Natural killer cell (primary cell): Measurements from ENCODE around the gene CHTOP. TPM values are rescaled to one million over a fixed set of nuclear protein-coding genes. Genes with fewer than 3 reads are reported as not detected.
A peak's percentile ranks its signal among the peaks of the same experiment; 100 is the strongest.

Experiments
- ATAC-seq, 3 donors: fragments of 150-1000 bp in 2 of 3; fragments of 200-7000 bp in 1 of 3; cut with Tn5 transposase; 1 replicate in 1 of 3; 2 replicates in 2 of 3; pipeline ENCODE4 v1.10.0; 2021; ENCODE audit warnings: mild to moderate bottlenecking in 2 of 3, moderate library complexity in 2 of 3
- DNase-seq, 2 donors: peaks; one replicate each; pipeline versions ENCODE4 v3.0.0 to v3.0.0-alpha.2; 2013 to 2021; ENCODE audit warnings: mixed read lengths in 1 of 2
- H3K27ac ChIP-seq: one replicate; pipeline ENCODE4 v1.5.1; 2013; ENCODE audit warnings: mild to moderate bottlenecking, low read length
- H3K27me3 ChIP-seq: one replicate; pipeline ENCODE4 v1.6.1; 2013; ENCODE audit warnings: low read length; ENCODE audit not compliant: control insufficient read depth, insufficient read depth
- H3K36me3 ChIP-seq: one replicate; pipeline ENCODE4 v1.6.1; 2013; ENCODE audit warnings: low read length; ENCODE audit not compliant: control insufficient read depth, insufficient read depth
- H3K4me1 ChIP-seq: one replicate; pipeline ENCODE4 v1.6.1; 2013; ENCODE audit warnings: low read length; ENCODE audit not compliant: control insufficient read depth, insufficient read depth
- H3K4me3 ChIP-seq: one replicate; pipeline ENCODE4 v1.5.1; 2013; ENCODE audit warnings: low read length
- H3K9me3 ChIP-seq: one replicate; pipeline ENCODE4 v1.6.1; 2013; ENCODE audit warnings: low read length; ENCODE audit not compliant: control insufficient read depth, insufficient read depth
- H3K27ac Mint-ChIP-seq, 2 donors: one replicate each; pipeline ENCODE4 v1.8.0; 2022; ENCODE audit warnings: mild to moderate bottlenecking in 2 of 2, mixed read lengths in 2 of 2, moderate library complexity in 1 of 2
- H3K27me3 Mint-ChIP-seq, 2 donors: one replicate each; pipeline ENCODE4 v1.8.0; 2022; ENCODE audit warnings: low read depth in 2 of 2, mixed read lengths in 2 of 2
- H3K36me3 Mint-ChIP-seq: one replicate; pipeline ENCODE4 v1.8.0; 2022; ENCODE audit warnings: mixed read lengths
- H3K4me1 Mint-ChIP-seq, 2 donors: one replicate each; pipeline ENCODE4 v1.8.0; 2022; ENCODE audit warnings: mixed read lengths in 2 of 2
- H3K4me3 Mint-ChIP-seq: one replicate; pipeline ENCODE4 v1.8.0; 2022; ENCODE audit warnings: mild to moderate bottlenecking, moderate library complexity, mixed read lengths
- H3K9me3 Mint-ChIP-seq, 2 donors: one replicate each; pipeline ENCODE4 v1.8.0; 2022; ENCODE audit warnings: mixed read lengths in 2 of 2
- WGBS: methylation state at CpG from one replicate; pipeline ENCODE4 v1.1.7; 2013; ENCODE audit warnings: missing lambda C conversion rate; ENCODE audit not compliant: insufficient coverage; 5-methylcytosine and 5-hydroxymethylcytosine counted together
- intact Hi-C: fragments of 100-400 bp; cut with micrococcal nuclease; formaldehyde crosslinking; loops from one replicate; pipeline ENCODE4 v1.14.2; 2022
- total RNA-seq, 4 donors: library from RNA; stranded (reverse); fragments of 120-200 nt in 1 of 4; gene quantifications; one replicate each; pipeline versions ENCODE4 v1.2.3 to v1.2.4, GENCODE V29; 2013 to 2022
- TF ChIP-seq, protein P1 (sequence below): fragments of 200-600 bp; IDR thresholded peaks from one replicate; pipeline ENCODE4 v1.8.0; 2022; ENCODE audit warnings: antibody characterized with exemption

Gene CHTOP
- total RNA-seq, 3 donors from 2014 or later (not counting 1 experiment from before 2014, with no cell fraction given) = 94.7 to 110 (median 106) TPM

DNA sequence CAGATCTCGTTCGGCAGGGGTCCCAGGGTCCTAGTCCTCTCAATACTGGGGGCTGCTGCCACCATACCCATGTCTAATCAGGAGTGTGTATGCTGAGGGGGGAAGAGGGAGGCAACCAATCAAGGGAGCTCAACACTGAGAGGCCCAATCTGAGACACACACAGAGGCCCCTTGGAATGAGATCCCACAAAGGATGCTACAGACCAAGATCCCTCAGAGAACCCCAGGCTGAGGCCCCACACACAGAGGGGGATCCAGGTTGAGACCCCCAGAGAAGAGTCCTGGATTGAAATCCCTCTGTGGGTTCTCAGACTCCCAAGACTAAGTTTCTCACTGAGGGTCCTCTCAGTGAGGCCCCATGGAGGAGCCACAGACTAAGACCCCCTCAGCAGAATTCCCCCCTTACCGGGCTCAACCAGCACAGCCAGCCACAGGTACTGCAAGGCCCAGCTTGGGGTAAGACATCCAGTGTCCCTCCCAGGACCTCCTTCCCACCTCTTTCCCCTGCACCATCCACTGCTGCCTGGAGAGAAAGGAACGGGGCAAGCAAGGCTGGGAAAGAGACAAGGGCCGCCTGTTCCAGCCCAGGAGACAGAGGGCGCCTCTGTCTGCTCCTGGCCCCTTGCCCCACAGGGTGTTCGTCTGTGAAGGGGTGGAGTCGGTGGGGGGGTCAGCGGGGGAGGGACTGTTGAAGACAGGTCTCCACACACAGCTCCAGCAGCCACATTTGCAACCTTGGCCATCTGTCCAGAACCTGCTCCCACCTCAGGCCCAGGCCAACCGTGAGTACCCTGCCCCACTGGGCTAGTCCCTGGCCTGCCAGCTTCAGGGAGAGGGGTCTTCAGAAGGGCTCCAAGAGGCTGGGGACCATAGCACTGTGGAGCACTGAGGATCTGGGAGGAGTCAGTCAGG lies 5.9 kb upstream of the CHTOP start, which contains the start of gene S100A1:
Gene S100A1 (plus strand): TSS at position 720 of the 912 bp plus-strand sequence. CDS start 2,088 bp downstream, outside the sequence.
- H3K36me3 Mint-ChIP-seq = no peaks in the 10 kb centered on the region
- H3K27me3 Mint-ChIP-seq = peaks cover 6 to 8% of the 10 kb centered on the region in 2 donors
- intact Hi-C loops = no loop called here
- peaks cover 13 to 15% of the 10 kb centered on the region in 2 donors for H3K4me1 Mint-ChIP-seq
- Histone ChIP-seq H3K36me3 (no peaks in the 10 kb centered on the region), H3K27ac (peak within 1 kb of the TSS; percentile 12), H3K27me3 (no peaks in the 10 kb centered on the region), H3K9me3 (no peaks in the 10 kb centered on the region), H3K4me1 (peaks cover 20% of the 10 kb centered on the region), H3K4me3 (peak within 1 kb of the TSS; percentile 1)
- peak within 1 kb of the TSS in 1 of 2 donors; percentile 58 for H3K27ac Mint-ChIP-seq
- 83% methylated on average over 8 of the region's 10 CpGs for WGBS
- ATAC-seq (no peak), DNase-seq (no peak)
- TF ChIP-seq, protein P1, sequence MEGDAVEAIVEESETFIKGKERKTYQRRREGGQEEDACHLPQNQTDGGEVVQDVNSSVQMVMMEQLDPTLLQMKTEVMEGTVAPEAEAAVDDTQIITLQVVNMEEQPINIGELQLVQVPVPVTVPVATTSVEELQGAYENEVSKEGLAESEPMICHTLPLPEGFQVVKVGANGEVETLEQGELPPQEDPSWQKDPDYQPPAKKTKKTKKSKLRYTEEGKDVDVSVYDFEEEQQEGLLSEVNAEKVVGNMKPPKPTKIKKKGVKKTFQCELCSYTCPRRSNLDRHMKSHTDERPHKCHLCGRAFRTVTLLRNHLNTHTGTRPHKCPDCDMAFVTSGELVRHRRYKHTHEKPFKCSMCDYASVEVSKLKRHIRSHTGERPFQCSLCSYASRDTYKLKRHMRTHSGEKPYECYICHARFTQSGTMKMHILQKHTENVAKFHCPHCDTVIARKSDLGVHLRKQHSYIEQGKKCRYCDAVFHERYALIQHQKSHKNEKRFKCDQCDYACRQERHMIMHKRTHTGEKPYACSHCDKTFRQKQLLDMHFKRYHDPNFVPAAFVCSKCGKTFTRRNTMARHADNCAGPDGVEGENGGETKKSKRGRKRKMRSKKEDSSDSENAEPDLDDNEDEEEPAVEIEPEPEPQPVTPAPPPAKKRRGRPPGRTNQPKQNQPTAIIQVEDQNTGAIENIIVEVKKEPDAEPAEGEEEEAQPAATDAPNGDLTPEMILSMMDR = no peak
- no peaks in the 10 kb centered on the region for H3K9me3 Mint-ChIP-seq
- peak within 1 kb of the TSS; percentile 74 for H3K4me3 Mint-ChIP-seq

DNA sequence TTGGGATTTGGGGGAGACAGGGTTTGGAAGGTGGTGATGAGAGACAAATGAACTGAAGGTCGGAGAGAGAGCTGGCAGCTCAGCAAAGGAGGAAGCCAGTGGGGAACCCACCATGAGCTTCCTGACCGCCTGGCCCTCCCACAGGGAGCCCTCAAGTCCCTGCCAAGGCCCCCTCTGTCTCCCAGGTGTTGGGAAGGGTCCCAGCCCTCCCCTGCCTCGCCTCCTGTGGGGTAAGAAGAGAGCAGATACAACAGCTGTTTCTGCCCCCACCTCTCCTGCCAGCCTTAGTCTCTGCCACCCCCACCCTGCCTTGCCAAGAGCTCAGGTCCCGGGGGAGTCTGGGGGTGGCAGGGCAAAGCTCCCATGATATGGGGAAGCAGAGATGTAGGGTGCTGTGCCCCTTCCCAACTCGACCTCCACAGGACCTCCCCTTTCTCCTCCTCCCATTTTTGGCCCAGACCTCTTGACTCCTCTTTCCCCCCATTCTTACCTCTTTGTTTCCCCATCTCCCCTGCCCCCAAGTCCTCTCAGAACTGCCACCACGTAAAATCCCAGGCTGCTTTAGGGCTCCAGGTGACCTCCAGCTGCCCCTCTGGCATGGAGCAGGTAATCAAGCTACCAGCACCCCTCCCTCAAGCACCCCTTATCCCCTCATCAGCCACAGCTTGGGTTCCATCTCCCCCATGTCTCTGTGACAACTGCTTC lies 5.1 kb upstream of the CHTOP start:
- DNase-seq (no peak), ATAC-seq (no peak)
- Histone ChIP-seq H3K9me3 (no peaks in the 10 kb centered on the region), H3K27me3 (no peaks in the 10 kb centered on the region), H3K4me3 (no peak overlapping the region), H3K4me1 (peaks cover 27% of the 10 kb centered on the region), H3K36me3 (no peaks in the 10 kb centered on the region), H3K27ac (no peak overlapping the region)
- intact Hi-C loops = no loop called here
- TF ChIP-seq, protein P1 = no peak
- H3K27me3 Mint-ChIP-seq = peaks cover 6 to 8% of the 10 kb centered on the region in 2 donors
- no peak overlapping the region for H3K4me3 Mint-ChIP-seq
- WGBS = 61% methylated on average over 4 of the region's 6 CpGs
- peak overlapping the region in 1 of 2 donors; percentile 44 for H3K27ac Mint-ChIP-seq
- H3K9me3 Mint-ChIP-seq = no peaks in the 10 kb centered on the region
- H3K36me3 Mint-ChIP-seq = no peaks in the 10 kb centered on the region
- H3K4me1 Mint-ChIP-seq = peaks cover 21 to 24% of the 10 kb centered on the region in 2 donors

DNA sequence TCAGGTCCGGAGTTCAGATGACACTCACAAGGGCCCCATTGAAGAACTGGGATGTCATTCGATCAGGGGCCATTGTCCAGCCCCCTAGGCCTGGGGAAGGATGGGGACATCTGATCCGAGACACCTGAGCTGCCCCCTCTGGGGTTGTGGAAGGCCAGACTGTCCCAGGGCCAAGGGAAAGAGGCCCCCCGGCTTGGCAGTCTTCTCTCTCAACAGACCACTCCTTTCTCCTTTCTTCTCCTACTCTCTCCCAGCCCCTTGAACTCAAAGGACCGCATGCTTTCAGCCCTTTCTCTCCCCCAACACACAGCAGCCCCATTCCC lies 4.6 kb upstream of the CHTOP start:
- Mint-ChIP-seq H3K9me3 (no peaks in the 10 kb centered on the region), H3K27ac (no peak overlapping the region), H3K27me3 (peaks cover 6 to 8% of the 10 kb centered on the region in 2 donors), H3K4me3 (no peak overlapping the region), H3K4me1 (peaks cover 21 to 29% of the 10 kb centered on the region in 2 donors), H3K36me3 (no peaks in the 10 kb centered on the region)
- ATAC-seq = no peak
- H3K4me1 ChIP-seq = peaks cover 27% of the 10 kb centered on the region
- TF ChIP-seq, protein P1 = no peak
- H3K4me3 ChIP-seq = no peak overlapping the region
- H3K27me3 ChIP-seq = no peaks in the 10 kb centered on the region
- WGBS = 92% methylated on average over 5 of the region's 5 CpGs
- no peak for DNase-seq
- no peaks in the 10 kb centered on the region for H3K9me3 ChIP-seq
- intact Hi-C loops = no loop called here
- no peaks in the 10 kb centered on the region for H3K36me3 ChIP-seq
- no peak overlapping the region for H3K27ac ChIP-seq
